ENCODE measurements around the gene FOXF2. TPM values are rescaled to one million over a fixed set of nuclear protein-coding genes. Genes with fewer than 3 reads are reported as not detected.

FOXF2 gene
- total RNA-seq, 1 donor from 2014 or later: not detected

DNA sequence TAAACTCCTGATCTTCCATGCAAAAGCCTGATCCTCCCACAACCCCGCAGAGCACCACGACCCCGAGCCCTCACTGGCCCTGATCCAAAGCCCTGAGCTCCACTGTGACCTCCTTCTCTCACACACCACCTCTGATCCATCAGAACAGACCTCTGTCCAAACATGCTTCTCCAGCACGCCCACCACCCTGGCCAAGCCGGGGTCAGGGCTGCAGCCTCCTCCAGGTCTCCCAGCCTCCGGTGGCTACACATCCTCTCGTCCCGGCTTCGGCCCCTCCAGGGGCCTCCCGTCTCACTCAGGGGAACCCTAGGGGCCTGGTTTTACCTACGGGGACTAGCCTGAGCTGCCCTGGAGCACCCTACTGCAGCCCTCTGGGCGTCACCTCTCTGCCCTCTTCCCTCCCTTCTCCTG lies 49.1 kb downstream of the FOXF2 start:
- intact Hi-C loops (cut with micrococcal nuclease): no loop called here

DNA sequence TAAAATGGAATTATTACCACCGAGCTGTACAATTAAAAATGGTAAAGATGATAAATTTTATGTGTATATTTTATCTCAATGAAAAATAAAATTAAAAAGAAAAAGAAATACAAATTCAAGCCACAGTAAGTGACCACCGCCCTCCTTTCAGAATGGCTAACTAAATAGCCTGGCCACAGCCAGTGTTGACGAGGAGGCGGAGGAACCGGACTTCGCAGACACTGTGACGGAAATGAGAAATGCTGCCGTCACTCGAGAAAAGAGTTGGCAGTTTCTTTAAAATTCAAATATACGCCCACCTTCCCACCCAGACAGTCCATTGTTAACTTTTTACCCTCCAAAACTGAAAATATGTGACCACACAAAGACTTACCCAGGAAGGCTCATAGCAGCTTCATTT lies 50.0 kb downstream of the FOXF2 start:
- intact Hi-C loops (cut with micrococcal nuclease): no loop called here

DNA sequence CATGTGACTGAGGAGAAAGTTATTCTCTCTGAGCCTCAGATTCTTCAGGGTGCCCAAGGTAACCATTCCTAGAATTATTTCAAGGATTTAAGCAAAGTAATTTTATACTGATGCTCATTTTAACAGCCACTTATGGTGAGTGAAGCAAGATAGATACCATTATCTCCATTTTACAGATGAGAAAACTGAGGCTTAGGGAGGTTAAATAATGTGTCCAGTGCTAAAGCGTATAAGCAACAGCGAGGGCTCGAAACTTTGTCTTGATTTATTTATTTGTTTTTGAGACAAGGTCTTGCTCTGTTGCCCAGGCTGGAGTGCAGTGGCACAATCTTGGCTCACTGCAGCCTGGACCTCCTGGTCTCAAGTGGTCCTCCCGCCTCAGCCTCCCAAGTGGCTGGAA lies 53.6 kb downstream of the FOXF2 start:
- intact Hi-C loops (cut with micrococcal nuclease): no loop called here

Other genes with a start within 250 kb of the FOXF2 start
- not detected in 2 replicates for gene FOXQ1, start 77.5 kb upstream of the FOXF2 start, total RNA-seq
- 0.07 TPM in 1 of 2 replicates, not detected in the other for gene FOXC1, start 220.3 kb downstream of the FOXF2 start, total RNA-seq